ENCODE results near the gene KRT31.

GRCh38 chr17:41442739-41443138, 45.3 kb upstream of the KRT31 start:
- no peak for TF ChIP-seq CTCF (IDR thresholded peaks at IDR 0.05; ENCODE audit: borderline replicate concordance, extremely low read depth, low read length, poor library complexity, severe bottlenecking)
- no peak for TF ChIP-seq EZH2 (IDR thresholded peaks at IDR 0.05; ENCODE audit: borderline replicate concordance, low read depth, low read length, severe bottlenecking)
